HG03064 (cell line): ENCODE data around the gene UACA.
A peak's percentile ranks its signal among the peaks of the same experiment; 100 is the strongest.
"Not testable (repeated sequence)": the region's sequence is repeated elsewhere in the genome, so short reads cannot be mapped to it uniquely, and the experiment has no call there.

Experiments used
- ATAC-seq: cut with Tn5 transposase; IDR thresholded peaks from one replicate; pipeline ENCODE4 v1.9.1; 2021; ENCODE audit warnings: low read depth; ENCODE audit not compliant: unreplicated experiment

The UACA gene, protein sequence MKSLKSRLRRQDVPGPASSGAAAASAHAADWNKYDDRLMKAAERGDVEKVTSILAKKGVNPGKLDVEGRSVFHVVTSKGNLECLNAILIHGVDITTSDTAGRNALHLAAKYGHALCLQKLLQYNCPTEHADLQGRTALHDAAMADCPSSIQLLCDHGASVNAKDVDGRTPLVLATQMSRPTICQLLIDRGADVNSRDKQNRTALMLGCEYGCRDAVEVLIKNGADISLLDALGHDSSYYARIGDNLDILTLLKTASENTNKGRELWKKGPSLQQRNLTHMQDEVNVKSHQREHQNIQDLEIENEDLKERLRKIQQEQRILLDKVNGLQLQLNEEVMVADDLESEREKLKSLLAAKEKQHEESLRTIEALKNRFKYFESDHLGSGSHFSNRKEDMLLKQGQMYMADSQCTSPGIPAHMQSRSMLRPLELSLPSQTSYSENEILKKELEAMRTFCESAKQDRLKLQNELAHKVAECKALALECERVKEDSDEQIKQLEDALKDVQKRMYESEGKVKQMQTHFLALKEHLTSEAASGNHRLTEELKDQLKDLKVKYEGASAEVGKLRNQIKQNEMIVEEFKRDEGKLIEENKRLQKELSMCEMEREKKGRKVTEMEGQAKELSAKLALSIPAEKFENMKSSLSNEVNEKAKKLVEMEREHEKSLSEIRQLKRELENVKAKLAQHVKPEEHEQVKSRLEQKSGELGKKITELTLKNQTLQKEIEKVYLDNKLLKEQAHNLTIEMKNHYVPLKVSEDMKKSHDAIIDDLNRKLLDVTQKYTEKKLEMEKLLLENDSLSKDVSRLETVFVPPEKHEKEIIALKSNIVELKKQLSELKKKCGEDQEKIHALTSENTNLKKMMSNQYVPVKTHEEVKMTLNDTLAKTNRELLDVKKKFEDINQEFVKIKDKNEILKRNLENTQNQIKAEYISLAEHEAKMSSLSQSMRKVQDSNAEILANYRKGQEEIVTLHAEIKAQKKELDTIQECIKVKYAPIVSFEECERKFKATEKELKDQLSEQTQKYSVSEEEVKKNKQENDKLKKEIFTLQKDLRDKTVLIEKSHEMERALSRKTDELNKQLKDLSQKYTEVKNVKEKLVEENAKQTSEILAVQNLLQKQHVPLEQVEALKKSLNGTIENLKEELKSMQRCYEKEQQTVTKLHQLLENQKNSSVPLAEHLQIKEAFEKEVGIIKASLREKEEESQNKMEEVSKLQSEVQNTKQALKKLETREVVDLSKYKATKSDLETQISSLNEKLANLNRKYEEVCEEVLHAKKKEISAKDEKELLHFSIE (N-terminal part only)

GRCh38 chr15:70763120-70763949 is at the start of gene UACA:
UACA (minus strand) TSS chr15:70763558; CDS start chr15:70763407, 151 bp downstream.
- ATAC-seq: peak; percentile 90

DNA sequence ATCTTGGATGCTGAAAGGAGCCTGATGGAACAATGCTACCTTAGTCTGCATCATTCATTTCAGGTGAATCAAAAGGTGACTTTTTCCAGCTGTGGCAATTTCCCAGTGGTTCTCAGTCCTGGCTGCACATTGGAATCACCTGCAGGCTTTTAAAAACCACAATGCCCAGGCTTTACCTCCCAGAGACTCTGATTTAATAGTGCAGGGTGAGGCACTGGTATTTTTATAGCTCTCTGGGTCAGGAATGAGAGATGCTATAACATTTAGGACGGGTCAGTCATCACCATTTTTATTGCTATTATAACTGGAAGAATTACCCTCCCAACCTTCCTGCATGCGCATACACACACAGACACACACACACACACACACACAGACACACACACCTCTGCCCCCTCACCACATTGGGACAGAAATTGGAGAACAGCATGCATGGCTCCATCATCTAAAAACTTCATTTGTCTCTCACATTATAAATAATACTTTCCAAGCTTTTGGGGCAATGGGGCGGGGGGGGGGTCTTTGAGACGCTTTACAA is 49.5 kb upstream of the UACA start:
- ATAC-seq: no peak

DNA sequence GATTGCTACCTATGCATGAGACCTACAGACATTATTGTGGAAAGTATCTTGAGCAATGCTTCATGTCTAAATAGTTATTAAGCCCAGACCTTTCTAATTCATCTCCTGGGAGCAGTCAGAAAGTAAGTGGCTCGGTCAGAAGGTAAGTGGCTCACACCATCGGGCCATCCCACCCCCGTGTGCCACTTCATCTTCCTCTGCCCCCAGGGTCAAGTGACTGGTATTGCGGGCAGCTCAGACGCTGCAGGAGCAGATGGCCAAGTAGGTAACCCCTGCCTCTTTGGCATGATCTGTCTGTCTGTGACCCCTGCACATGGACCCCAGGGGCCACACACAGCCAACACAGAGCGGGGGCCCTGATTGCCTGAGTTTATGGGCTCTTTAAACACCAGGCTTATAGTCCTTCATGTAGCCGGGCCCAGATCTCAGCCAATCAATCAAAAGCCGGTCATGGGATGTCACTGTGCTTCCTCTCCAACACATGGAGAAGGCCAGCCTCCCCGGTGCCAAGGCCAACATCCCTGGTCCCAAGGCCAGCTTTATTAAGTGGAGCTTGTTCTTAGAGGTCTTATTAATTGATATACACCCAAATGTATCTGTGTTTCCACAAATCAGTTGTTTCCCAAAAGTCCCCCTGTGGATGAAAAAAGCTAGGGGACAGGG is 47.7 kb upstream of the UACA start:
- ATAC-seq: no peak

DNA sequence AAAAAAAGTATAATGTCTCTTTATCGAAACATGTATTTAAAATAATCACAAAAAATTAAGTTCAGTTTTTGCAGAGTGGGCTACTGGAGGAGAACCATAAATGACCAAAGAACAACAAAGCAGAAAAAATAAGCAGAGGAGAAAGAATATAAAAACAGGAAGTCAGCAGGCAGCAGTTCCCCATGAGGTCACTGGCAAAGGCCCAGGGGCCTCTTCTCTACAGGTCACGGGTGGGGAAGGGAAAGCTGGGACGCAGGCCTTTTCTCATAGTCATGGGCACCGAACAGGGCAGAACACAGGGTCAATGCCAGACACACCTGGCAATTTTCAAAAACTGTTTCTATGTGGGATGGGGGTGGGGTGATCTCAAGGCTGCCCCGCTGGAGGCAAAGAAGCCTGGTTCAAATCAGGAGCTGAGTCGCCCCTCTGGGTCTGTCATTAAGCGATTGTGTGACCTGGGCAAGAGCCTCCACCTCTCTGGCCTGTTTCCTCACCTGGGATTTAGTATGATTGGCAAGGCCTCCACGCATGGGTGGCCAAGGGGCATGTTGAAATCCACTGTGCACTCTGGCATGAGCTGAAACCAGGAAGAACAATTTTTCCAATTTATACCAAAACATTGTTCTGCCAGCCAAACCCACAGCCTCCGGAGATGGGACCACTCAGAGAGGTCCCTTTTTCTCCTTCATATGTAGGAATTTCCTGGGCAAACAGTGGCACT is 43.8 kb upstream of the UACA start:
- ATAC-seq: no peak

DNA sequence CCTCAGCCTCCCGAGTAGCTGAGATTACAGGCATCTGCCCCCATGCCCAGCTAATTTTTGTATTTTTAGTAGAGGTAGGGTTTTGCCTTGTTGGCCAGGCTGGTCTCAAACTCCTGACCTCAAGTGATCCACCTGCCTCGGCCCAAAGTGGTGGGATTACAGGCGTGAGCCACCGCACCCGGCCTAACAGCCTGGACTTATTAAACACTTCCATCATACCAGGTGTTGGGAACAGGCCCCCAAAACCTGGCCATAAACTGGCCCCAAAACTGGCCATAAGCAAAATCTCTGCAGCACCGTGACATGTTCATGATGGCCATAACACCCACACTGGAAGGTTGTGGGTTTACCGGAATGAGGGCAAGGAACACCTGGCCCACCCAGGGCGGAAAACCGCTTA is 41.0 kb upstream of the UACA start:
- ATAC-seq: not testable (repeated sequence)

DNA sequence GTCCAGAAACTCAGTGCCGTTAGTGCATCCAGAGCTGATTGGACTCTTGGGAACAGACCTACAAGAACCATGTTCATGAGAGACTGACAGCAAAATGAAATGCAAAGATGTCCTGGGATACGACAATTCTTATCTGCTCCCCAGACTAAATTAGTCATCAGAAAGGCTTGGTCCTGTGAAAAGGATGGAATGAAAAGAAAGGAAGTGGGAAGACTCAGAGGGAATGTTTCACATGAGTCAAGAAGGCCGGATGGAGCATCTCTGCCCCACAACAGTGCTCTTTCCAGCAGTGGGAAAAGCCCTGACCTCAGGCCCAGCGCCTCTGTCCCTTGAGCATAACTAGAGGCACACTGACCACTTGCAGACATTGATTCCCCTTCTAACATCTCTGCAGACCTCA is 39.3 kb upstream of the UACA start:
- ATAC-seq: no peak

DNA sequence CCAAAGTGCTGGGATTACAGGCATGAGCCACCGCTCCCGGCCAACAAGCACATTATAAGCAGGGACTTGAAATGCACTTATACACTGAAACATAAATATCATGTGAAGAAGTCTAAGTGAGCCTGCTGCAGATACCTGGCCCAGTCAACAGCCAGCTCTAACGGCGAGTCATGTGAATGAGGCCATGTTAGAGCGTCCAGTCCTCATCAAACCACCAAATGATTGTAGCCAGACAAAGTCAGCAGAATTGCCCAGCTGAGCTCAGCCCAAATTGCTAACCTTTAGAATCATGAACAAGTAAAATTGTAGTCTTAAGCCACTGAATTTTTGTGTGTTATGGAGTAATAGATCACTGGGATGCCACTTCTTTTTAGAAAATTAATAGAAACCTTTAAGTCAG is 37.8 kb upstream of the UACA start:
- no peak for ATAC-seq

DNA sequence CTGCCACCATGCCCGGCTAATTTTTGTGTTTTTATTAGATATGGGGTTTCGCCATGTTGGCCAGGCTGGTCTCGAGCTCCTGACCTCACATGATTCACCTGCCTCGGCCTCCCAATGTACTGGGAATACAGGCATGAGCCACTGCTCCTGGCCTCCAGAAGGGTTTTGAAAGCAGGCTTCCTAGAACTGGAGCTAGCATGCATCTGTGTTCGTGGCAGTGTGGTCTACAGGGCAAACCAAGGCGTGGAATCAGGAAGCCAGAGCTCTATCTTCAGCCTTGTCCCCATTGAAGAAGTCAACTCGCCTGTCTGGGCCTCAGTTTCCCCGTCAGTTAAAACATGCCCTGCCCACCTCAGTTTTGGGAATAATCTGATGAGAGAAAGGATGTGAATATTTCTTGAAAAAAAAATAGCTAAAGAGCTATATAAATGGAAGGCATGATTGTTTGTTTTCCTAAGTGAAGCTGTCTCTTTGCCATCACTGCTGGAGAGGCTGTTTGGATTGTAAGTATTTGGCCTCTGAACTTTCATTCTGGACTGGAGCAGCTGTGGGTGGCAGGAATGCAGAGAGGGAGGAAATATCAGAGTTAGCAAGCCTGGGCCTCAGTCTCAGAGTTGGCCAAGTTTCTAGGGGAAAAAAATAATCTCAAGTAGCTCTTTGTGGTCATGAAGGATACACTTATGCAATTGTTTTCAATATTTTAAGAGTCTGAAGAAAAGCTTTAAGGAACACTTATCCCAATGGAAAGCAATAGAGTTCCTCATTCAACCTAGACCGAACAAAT is 36.5 kb upstream of the UACA start:
- no peak for ATAC-seq

DNA sequence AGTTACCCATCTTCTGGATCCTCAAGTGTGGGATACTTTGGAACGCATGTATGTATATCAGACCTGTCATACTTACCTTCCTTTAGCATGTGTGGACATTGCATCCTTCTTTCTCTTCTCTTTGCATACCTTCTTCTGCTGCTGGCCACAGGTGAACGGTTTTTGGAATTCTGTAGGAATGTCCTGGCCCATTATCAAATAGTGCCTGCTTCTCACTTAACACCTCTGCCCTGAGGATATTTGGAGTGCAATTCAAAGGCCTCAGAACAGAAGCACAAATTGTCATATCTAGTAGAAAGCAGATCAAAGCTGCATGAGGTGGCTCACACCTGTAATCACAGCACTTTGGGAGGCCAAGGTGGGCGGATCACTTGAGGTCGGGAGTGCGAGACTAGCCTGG is 34.1 kb upstream of the UACA start:
- ATAC-seq: no peak

DNA sequence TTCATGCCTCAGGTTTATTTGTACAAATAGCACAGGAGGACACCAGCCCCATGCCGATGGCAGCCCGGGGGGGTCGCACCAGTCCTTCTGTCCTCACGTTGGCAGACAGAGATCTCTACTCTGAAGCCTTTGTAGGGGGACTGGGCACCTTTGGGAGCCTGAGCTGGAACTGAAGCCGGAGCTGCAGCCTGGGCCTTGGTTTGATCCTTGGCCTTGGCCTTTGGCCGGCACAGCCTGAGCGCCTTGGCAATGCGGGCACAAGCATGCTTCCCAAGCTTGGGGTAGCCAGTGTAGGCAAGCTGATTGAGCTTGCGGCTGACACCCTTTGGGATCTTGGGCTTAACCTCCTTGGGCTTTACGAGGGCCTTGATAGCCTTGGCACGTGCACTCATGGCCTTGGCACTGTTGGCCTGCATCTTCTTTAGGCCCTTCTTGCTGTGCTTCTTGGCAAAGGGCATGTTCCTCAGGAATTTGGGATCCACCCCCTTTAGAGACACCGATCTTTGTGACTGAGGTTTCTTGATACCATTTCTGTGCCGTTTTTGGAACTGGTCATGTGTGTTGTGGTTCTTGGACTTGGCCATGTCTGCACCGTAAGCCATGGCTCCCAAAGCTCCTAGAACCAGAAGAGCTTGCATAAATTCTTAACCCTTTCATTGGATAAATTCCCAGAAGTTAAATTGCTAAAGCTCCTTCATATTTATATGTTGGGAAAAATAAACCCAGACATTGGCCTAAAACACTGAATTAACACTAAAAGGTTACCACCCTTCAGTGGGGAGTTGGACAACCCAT is 33.4 kb upstream of the UACA start:
- ATAC-seq: no peak

DNA sequence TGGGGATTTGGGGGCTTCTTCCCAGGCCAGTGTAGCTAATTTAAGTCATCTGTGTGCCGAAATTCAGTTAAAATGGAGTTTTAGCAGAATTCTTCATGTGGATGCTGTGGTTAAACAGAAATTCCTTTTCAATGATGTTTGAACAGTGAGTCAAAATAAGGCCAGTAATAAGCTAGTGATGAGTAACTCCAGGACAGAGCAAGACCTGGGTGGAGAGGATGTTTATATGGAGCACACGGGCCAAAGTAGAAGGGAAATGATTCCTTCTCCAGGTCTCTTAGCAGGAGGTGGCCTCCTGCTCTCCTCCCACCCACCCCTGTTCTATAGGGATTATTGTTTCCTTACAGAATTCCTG is 31.9 kb upstream of the UACA start:
- no peak for ATAC-seq

GRCh38 chr15:70794596-70795310 is 31.4 kb upstream of the UACA start:
- ATAC-seq: no peak

DNA sequence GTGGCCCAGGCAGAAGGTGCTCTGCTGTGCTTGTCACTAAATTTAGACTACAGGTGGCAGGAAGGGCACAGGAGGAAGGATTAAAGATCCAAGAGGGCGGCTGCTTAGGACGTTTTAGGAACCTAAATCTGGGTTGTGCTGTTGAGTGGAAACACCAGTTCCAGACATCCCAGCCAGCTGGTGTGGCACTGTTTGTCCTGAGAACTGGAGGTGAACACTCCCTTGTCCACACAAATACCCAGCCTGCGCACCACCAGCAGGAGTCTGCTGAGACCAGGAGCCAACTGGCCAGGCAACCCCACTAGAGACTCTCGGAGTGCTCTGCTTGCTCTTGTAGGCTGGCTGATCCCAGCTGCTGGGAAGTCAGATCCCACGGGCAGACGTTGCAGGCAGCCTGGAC is 30.3 kb upstream of the UACA start:
- ATAC-seq: no peak

GRCh38 chr15:70792171-70792573 is 28.8 kb upstream of the UACA start:
- no peak for ATAC-seq

DNA sequence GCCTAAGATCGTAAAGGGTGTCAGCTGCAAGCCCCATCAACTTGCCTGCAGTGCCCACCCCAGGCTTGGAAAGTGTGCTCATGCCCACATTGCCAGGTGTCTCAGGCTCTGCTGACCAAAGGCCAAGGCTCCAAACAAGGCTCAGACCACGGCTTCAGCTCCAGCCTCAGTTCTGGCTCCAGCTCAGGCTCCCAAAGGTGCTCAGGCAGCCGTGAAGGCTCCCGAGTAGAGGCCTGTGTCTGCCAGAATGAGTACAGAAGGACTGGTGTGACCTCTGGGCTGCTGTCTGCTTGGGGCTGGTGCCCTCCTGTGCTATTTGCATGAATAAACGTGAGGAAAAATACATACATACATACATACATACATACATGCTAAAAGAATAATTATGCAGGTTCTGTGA is 27.9 kb upstream of the UACA start:
- no peak for ATAC-seq

DNA sequence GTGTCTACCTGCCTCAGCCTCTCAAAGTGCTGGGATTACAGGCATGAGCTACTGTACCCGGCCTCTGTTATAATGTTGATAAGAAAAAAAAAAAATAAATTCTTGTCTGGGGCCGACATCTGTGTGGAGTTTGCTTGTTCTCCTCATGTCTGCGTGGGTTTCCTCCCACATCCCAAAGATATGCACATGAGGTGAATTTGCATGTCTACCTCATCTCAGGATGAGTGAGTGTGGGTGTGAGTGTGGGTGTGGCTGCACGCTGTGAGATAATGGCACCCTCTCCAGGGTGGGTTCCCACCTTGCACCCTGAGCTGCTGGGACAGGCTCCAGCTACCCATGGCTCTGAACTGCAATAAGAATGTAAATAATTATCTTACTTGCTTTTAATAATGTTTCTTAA is 25.9 kb upstream of the UACA start:
- ATAC-seq: no peak
